Measurements from ENCODE around the gene MOGAT3.

Gene MOGAT3

DNA sequence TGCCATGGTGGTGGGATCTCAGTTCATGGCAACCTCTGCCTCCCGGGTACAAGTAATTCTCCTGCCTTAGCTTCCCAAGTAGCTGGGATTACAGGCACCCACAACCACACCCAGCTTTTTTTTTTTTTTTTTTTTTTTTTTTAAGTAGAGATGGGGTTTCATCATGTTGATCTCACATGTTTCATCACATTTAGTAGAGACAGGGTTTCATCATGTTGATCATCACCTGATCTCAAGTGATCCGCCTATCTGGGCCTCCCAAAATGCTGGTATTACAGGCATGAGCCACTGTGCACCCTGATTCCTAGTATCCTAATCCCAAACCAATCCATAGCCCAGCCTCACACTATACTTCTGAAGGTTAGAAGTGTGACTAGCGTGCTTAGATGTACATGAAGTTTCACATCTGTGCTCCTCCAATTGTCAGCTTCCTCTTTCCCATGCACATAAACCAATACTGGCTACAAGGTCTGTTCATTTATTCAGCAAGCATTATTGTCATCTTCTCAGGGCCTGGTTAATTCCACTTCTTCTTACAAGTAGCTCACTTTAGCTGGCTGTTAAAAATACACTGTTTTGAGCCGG is 13.9 kb downstream of the MOGAT3 start:
- no peak for TF ChIP-seq CTCF (IDR thresholded peaks at IDR 0.05; ENCODE audit: low read depth, low read length)
- DNase-seq (ENCODE audit: extremely low read depth, low read depth), result no peak

DNA sequence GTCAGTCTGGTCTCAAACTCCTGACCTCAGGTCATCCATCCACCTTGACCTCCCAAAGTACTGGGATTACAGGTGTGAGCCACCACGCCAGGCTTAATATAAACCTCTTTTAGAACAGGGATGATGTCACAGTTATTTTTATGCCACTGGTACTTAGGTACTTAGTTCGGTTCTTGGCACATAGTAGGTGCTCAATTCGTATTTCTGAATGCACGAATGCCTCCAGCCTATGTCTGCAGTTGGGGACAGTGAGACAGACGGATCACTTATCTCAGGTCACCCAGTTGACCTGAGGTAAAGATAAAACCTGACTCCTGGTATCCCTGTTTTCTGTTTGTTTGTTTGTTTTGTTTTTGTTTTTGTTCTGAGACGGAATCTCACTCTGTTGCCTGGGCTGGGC is 14.6 kb downstream of the MOGAT3 start:
- TF ChIP-seq CTCF (IDR thresholded peaks at IDR 0.05; ENCODE audit: low read depth, low read length), result no peak
- no peak for DNase-seq (ENCODE audit: extremely low read depth, low read depth)

- TF ChIP-seq CTCF (IDR thresholded peaks at IDR 0.05; ENCODE audit: low read depth, low read length), result no peak
- DNase-seq (ENCODE audit: extremely low read depth, low read depth), result no peak
These were observed 15.5 kb downstream of the MOGAT3 start for GRCh38 chr7:101185258-101185839.

DNA sequence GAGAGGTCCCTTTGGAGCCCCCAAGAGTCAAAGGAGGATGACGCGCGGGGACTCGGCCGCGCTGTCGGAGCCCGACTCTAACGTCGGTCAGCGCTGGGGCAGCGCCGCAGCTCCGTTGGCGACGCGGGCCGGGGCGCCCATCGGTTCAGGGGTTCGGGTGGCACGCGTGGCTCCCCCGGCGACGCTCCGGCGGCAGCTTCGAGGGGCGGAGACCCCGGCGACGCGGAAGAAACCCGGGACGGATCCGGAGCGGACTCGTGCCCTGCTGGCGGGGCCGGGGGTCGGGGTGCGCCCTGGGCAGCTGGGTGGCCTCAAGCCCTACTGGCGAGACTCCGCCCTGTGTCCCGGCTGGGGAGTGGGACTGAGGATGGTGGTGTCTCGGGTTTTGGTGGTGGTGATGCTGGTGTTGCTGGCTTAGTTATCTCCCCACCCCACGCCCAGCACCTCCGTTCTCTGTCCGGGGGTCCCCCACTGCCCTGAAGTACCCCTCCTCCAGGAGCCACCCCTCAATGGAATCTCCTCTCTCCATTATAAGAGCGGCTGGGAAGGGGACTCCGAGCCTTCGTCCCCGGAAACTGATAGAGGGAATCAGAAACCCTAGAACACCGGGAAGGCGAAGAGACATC is 20.6 kb downstream of the MOGAT3 start, which contains the start of gene NAT16:
NAT16 (minus strand) TSS at position 164 of the 626 bp plus-strand sequence. CDS start 5,486 bp downstream, outside the sequence.
- TF ChIP-seq CTCF (IDR thresholded peaks at IDR 0.05; ENCODE audit: low read depth, low read length), result no peak
- no peak for DNase-seq (ENCODE audit: extremely low read depth, low read depth)

DNA sequence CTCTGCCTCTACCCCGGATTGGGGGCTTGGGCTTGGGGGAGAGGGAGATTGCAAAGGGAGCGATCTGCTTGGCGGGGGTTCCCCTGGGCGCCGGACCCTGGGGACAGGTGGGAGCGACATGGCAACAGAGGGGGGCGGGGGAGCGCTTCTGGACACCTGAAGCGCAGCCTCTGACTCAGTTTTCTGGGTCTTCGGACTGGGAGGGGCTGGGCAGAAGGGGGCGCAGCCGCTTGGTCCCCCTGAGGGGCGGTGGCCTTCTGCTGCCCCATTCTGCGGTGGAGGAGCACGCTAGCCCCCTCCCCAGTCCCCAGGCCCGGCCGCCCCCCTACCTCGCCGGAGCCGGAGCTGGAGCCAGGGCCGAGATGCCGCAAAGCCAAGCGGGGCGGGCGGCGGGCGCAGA is 21.1 kb downstream of the MOGAT3 start:
- DNase-seq (ENCODE audit: extremely low read depth, low read depth), result no peak
- no peak for TF ChIP-seq CTCF (IDR thresholded peaks at IDR 0.05; ENCODE audit: low read depth, low read length)

DNA sequence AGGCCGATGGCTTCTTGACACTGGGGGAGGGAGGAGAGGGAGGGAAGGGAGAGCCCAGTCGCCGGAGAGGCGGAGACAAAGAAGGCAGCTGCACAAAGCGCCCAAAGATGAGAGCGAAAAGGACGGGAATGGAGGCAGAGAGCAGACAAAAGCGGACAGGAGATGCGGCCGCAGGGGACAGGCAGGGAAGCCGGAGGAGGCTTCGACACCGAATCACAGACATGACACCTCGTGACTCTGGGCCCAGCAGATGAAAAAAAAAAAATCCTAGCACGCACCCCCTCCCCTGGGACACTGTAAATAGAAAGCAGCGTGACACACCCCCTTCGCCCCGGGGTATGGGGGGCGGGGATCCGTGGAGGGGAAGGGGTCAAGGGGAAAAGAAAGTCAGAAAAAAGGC is 21.7 kb downstream of the MOGAT3 start:
- DNase-seq (ENCODE audit: extremely low read depth, low read depth), result no peak
- TF ChIP-seq CTCF (IDR thresholded peaks at IDR 0.05; ENCODE audit: low read depth, low read length), result no peak

DNA sequence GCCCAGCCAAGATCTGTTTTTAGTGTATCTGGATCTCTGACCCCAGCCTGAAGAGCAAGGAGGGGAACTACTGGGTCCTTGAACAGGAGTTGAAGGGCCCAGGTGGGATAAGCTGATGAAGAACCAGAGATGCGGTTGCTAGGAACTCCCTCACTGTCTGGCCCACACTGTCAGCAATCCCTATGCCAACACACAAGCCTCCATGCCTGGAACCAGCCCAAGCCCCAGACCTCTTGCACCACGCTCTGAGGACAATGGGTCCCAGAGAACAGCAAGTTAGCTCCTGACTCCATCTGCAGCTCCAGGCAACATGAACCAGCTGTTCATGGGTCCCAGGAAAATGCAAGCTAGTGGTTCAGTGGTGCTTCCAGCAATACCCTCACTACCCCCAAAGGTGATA is 23.2 kb downstream of the MOGAT3 start:
- TF ChIP-seq CTCF (IDR thresholded peaks at IDR 0.05; ENCODE audit: low read depth, low read length), result no peak
- no peak for DNase-seq (ENCODE audit: extremely low read depth, low read depth)
